Posterior cingulate gyrus (tissue), 11 donors: ENCODE results near the gene TIGD6.

Experiments used
- DNase-seq, 10 donors: peaks; one replicate each; pipeline versions ENCODE4 v3.0.0 to v3.0.0-alpha.2; 2020 to 2021; ENCODE audit warnings: mixed read lengths in 3 of 10
- intact Hi-C: fragments of 100-400 bp; cut with DNase I; formaldehyde crosslinking; loops from one replicate; pipeline ENCODE4 v1.15.1; 2023

TIGD6 gene

DNA sequence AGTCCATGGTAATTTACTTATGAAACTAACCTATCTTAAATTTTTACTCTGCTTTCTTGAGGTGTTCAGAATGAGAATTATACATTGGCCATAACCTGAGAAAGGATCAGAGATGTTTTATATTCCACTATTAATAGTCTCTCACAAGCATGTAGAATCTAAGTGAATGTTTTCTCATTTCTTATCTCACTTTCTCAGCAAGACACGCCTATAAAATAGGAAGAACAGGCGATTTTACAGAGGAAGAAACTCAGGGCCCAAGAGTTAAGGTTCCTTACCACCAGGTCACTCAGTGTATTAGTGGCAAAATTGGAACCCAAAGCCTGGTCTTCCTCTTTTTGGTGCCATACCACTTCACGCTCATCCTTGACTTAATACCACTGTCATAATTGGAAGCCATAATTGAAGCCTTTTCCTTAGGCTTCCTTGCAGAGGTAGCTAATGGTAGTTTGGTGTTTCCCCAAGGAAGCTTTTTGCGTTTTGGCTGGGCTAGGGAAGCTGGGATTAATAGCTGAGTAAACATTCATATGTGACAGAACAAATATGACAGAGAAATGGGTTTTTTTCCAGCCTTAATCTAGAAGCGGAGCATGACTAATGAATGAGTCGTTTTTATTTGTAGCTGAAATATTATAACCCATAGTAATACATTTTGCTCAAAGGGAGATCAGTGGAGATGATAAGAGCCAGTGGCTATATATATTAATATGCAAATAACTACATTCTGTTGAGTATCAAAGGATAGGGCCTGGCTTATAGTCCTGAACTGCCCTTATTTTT lies 17.0 kb upstream of the TIGD6 start:
- DNase-seq = no peak
- intact Hi-C loops = no loop called here

DNA sequence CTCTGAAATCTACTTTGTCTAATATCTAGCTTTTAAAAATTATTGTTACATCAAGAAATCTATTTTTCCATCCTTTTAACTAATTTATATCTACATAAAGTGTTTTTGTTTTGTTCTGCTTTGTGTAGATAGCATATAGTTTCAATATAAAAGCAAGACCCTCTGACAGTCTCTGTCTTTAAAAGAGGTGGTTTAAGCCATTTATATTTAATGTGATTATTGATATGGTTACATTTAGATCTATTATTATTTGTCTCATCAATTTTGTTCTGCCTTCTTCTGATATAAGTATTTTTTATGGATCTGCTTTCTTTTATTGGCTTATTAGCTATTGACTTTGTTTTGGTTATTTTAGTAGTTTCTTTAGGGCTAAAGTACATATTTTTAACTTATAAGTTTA lies 16.1 kb upstream of the TIGD6 start:
- intact Hi-C loops = no loop called here

DNA sequence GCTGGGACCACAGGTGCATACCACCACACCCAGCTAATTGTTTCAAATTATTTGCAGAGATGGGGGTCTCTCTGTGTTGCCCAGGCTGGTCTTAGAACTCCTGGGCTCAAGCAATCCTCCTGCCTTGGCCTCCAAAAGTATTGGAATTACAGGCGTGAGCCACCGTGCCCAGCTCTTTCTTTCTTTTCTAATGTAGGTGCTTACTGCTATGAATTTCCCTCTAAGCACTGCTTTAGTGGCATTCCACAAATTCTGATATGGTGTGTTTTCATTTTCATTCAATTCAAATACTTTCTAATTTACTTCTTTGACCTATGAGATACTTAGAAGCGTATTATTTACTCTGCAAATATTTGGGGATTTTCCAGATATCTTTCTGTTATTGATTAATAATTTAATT lies 15.0 kb upstream of the TIGD6 start:
- no peak for DNase-seq
- intact Hi-C loops = no loop called here

More for the DNA sequence above, 16.1 kb upstream of the TIGD6 start:
- no peak for DNase-seq

DNA sequence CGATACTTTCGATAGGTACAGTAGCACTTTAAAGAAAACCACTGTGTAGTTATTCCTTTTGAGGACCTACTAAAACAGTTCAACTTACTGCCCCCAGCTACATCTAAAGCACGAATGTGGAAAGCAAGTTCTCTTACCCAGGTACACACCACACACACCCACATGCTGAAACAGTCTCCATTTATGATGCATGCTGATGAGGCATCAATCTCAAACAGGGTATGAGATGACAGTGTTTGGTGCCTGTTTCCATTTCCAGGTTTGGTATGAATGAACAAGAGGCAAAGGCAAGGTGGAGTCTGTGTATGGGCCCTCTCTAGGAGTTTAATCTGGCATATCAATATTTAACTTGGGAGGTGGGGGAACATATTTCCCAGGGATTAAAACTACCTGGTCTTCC lies 14.0 kb upstream of the TIGD6 start:
- intact Hi-C loops = no loop called here
- DNase-seq = no peak

DNA sequence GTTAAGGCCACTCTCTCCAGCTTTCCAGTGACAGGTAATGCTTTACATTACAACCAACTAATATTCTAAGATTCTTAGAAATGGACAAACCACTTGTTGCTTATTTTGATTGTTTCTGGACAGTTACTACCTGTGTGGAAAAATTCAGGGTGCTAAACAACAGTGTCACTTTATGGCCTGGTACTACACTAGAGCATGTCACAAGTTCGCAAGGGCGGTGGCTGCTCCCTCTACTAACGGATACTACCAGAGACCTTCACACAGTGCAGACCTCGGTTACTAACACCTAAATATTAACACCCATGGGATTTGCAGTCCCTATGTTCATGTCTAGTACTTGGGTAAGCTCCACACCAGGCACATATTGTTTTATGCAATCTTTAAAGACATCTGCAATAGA lies 13.5 kb upstream of the TIGD6 start:
- intact Hi-C loops = no loop called here
- DNase-seq = no peak

DNA sequence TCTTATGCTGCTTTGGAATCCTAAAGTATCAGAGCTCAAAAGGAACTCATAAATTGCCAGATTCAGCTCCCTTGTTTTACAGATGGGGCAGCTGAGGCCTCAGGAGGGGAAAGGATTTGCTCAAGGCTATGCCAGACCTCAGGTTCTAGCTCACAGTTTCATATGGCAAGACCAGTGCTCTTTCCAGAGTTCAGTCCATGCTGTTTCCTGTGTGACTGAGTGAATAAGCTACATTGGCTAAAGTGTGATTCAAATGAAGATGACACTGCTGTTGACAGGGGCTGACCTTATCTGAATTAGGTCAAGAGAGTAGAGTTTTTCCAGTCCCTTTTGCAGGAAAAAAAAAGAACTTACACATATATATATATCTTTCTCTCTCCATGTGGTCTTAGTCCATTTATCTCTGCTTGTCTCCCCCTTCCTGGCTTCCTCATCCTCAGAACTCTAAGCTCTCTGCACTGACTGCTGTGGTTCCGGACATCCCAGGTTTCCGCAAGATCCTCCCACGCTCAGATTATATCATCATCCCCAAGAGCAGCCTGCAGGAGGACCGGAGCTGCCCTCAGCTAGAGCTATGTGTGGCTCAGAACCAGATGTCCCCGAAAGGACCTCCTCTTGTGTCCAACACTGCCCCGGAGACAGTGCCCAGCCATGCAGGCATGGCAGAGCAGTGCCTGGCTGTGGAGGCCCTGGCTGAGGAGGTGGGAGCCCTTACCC lies 9.4 kb upstream of the TIGD6 start:
- peak in 1 of 10 donors; percentile 79 for DNase-seq
- intact Hi-C loops = no loop called here

DNA sequence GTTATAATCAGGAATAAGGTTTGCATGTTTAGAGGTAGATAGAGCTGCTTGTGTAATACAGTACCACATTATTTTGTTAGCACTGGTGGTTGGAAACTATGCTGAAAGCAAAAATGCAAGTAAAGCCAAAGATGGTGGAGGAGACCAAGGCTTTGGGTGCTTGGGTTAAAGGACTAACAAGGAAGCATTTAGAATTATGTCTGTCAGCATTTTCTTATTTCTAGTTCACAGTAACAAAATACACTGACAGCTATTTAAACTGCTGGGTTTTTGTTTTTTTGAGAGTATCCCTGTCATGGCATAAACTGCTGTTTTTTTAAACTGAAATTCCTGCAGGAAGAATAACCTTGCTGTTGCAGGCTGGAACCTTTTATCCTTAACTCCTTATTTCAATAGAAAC lies 6.6 kb upstream of the TIGD6 start:
- intact Hi-C loops = no loop called here
- no peak for DNase-seq

DNA sequence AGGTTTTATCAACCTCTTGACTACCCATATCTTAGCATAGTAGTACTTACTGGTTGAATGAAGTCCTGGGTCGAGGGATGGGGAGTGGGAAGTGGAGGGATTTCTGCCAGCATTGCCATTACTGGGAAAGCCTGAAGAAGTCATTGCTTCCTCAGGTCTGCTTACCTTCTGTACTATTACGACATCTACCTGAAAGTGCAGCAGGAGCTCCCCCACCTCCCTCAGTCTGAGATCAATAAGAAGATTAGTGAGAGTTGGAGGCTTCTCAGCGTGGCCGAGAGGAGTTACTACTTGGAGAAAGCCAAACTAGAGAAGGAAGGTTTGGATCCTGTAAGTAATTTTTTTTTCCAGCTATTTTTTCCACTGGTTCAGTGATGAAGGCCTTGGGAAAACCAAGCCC lies 5.9 kb upstream of the TIGD6 start:
- intact Hi-C loops = no loop called here
- peak in 1 of 10 donors; percentile 6 for DNase-seq

DNA sequence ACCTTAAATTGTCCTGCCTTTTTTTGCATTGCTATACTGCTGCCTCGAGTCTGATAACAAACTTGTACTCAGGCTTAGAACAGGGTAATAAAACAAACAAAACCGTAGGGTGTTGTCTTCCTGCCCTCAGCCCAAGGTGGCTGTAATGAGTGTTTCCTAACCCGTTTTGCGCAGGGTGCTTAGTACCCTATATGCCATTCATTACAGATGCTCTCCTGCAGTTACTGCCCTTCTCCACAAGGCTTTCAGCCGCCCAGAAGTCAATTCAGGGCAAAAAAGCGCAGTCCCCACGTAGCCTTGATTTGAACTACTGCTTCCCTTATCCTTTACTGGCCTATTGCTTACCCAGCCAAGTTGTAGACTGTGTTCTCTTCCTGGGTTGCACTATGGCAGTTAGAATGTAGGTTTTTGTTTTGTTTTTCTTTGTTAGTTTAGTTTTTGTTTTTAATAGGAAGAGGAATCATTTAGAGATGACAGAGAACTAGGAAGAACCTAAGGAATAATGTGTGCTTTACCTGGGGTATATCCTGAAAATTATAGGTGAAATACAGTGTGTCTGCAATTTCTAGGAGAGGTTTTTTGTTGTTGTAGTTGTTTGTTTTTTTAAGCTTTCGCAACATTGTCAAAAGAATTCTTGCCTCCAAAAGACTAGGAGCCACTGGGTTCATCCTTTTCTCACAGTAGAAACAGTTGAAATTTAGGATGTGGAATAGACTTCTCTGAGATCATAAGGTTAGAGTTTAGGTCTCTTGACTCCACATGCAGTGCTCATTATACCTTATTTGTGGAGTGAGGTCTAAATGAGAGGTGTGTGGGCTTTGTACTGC lies 1.4 kb upstream of the TIGD6 start:
- intact Hi-C loops = loop anchor here (5.0 kb wide), 1 partner anchor 40 kb away; the partner anchor contains the start of gene SLC26A2
- DNase-seq = peak in 1 of 10 donors; percentile 8

DNA sequence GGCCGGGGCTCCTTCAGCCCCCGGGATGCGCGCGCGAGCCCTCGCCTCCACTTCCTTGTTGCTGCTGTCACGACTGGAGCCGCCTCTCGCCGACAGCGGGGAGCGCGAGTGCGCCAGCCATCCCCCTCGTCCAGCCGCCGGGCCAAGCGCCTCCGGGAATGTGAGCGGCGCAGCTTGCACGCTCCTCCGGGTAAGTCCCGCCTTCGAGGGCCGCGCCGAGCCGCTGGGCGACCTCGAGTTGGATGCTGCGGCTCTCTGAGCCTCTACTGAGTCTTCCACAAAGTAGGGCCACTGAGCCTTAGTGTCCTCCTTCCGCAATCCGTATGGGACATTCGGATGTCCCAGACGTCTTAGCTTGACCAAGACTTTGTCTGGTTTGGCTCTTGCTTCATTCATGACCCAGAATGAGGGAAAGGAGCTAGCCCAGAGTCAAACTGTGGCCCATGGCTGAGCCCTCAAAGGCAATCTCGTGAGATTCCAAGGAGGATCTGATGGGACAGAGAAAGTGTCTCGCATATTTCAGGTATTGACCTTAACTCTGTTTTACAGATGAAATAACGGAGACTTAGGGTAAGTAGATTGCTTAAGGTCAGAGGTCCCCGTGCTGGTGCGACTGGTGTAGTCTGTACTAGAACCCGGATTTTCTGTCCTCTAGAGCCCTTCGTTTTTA lies 671 bp upstream of the TIGD6 start:
- intact Hi-C loops = loop anchor here (5.0 kb wide), 1 partner anchor 39 kb away; the partner anchor contains the start of gene SLC26A2
- DNase-seq = peak in 9 of 10 donors; percentile 20 to 90 (median 35)

DNA sequence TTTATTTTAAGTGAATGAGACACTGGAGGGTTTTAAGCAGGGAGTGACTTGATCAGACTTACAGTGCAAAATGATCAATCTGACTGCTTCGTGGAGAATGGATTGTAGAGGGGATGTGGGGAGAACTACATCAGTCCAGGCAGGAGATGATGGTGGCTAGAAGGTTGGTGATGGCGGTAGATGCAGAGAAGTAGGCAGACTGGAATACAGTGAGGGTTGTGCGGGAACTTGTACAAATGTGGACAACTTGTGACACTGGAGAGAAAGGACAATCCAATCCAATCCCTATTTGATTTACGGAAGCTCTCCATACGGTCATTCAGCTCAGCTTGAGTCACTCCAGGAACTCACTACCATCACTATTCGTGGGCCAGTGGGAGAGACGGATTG lies 593 bp downstream of the TIGD6 start:
- no peak for DNase-seq
- intact Hi-C loops = loop anchor here (5.0 kb wide), 1 partner anchor 38 kb away; the partner anchor contains the start of gene SLC26A2

DNA sequence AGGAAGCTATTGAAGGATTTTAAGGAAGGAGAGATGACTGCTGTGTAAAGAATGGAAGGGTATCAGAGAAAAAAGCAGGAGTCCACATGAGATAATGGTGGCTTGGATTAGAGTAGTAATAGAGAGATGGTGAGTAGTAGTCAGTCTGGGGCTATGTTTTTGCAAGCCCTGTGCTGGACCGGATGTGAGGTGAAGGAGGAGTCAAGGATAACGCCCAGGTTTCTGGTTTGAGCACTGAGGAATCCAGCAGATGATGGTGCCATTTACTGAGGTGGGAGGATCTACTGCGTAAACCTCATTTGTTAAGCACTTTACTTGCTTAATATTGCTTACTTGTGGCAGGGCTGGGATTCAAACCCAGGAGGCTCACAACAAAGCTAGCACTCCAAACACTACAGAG lies 1.1 kb downstream of the TIGD6 start:
- intact Hi-C loops = no loop called here
- no peak for DNase-seq

DNA sequence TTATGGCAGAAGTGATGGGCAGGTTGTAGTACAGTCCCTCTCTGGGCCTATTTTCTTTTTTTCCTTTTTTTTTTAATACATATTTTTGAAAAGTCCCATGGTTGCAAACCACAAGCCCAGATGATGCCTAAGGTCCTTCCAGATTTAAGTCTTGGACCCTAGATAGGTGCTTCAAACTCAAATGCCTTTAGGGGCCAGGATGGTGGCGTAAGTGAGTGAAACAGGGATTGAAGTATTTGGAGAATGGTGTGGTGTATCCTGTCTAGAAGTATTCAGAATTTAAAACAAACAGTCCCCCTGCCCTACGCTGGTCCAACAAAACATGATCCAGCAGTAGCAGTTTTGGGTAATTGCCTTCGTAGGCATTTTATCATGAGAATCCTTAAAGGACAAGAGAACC lies 2.2 kb downstream of the TIGD6 start:
- intact Hi-C loops = no loop called here
- no peak for DNase-seq

DNA sequence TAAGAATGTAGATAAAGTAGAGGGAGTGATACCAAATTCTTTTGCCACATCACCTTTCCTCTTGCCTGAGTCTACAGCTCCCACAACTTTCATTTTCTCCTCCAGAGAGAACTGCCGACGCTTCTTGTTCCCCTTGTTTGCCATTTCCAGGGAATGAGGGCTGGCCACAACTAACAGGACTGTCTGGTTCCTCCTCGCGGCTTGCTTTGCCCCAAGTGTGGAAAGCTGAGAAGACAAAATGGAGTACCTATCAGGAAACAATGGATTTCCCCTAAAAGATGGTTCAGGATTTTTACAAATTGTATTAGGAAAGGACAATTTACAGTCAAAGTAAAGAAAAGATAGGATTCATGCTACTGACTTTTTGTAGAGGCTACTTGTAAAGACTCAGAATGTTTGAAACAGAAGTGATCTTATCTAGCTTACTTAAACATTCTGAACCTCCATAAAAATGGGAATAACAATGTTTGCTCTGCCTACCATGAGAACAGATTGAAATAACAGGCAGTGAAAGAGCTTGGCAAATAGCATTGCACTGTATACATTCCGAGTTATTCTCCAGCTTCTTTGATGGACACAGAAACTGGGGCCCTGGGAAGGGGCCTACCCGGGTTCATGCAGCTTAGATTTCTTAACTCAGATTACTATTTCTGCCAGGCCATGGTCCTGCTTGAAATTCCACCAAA lies 4.1 kb downstream of the TIGD6 start:
- intact Hi-C loops = no loop called here

DNA sequence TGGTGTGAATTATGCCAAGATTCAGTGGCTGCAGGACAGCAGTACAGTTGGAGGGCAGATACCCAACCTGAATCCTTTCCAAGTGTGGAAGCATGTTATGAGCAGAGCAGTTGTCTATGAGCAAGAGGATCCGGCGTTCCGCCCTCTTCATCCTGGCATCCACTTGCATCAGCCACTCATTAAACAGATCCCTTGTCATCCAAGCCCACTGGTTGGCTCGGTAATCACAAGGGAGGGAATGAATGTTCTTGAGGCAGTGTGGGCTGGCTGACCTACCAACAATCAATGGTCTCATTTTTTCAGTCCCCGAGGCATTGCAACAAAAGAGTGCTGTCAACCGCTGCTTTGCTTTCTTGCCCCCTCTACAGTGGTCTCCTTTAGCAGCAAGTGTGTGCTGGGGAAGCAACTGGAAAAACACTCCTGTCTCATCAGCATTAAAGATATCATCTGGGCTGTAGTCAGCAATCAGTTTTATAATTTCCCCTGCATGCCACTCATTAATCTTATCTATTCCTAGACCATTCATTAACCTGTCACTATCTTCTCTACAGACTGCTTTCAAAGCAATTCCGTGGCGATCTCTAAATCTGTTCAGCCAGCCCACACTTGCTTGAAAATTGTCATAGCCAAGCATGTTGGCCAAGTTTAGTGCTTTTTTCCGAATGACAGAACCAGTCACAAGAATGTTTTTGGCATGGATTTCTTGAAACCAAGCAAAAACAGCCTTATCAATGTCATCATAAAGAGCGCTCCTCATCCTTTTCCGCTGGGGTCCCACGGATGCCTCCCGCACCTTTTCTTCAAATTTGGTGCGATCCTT lies 4.9 kb downstream of the TIGD6 start:
- intact Hi-C loops = no loop called here
- peak in 8 of 10 donors; percentile 28 to 92 (median 50) for DNase-seq

More for the DNA sequence above, 4.1 kb downstream of the TIGD6 start:
- DNase-seq = no peak

DNA sequence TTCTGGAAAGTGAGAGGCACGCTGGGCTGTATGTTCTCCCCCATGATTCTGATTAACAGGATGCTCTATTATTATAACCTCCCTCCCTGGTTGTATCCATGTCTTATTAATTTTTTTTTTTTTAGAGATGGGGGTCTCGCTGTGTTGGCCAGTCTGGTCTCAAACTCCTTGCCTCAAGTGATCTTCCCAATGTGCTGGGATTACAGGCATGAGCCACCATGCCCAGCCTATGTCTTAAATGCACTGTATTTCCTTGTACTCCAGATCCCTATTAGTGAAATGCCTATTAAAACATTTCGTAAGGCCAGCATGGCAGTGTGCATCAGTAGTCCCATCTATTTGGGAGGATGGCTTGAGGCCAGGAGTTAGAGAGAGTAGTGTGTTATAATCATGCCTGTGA lies 7.0 kb downstream of the TIGD6 start:
- intact Hi-C loops = loop anchor here (5.0 kb wide), 1 partner anchor 356 kb away; no protein-coding TSS in a partner anchor
- DNase-seq = no peak

DNA sequence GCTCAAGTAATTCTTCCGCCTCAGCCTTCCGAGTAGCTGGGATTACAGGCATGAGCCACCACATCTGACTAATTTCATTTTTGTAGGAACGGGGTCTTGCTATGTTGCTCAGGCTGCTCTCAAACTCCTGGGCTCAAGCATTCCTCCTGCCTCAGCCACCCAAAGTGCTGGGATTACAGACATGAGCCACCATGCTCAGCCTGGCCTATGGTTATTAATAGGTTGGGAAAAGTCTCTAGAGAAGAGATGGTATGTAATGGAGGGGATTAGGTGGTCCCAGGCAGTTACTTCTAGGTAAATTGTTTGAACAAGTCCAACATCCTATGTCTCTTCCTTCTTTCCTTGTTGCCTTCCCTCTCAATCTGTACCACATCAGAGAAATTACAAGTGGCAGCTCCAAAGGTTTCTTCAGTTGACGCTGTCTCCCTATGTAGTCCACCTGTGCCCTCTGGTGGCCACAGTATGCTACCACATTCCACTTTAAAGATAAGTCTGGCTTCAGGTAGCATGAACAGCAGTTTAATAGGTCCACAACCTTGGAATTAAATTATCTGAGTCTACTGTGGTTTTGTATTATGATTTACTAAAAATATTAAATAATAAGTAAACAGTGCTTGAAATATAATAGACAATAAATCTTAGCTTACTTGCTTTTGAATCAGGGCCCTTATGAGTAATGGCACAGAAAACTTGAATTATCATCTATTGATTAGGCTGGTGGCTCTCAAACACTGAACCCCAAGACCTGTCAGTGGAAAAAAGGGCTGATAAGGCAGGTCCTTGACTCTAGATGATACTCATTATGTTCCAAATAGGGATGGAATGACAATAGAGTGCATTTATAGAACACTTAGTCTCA lies 9.7 kb downstream of the TIGD6 start:
- intact Hi-C loops = loop anchor here (2.0 to 5.0 kb wide), 2 partner anchors 154 to 353 kb away; no protein-coding TSS in a partner anchor
- peak in 7 of 10 donors; percentile 37 to 91 (median 66) for DNase-seq

DNA sequence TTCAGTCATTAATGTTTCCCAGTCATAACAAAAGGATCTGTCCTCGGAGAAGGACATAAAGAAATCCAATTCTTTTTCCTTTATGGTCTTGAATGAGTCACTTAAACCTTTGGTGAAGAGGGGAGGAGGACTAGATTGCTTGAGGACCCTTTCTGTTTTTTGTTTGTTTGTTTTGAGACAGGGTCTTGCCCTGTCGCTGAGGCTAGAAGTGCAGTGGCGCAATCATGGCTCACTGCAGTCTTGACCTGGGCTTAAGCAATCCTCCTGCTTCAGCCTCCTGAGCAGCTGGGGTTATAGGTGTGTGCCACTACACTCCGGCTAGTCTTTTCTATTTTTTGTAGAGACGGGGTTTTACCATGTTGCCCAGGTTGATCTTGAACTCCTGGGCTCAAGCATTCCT lies 12.3 kb downstream of the TIGD6 start:
- DNase-seq = no peak
- intact Hi-C loops = no loop called here
